Vagina (tissue), 2 donors: ENCODE measurements around the gene SLX4. TPM values are rescaled to one million over a fixed set of nuclear protein-coding genes. Genes with fewer than 3 reads are reported as not detected.

ENCODE experiments used
- DNase-seq, 2 donors: peaks; one replicate each; pipeline ENCODE4 v3.0.0-alpha.2; 2017; ENCODE audit errors: extremely low spot score in 2 of 2
- H3K27ac ChIP-seq: fragments of 200-600 bp; sonication (generic); one replicate; pipeline ENCODE4 v1.5.1; 2019
- H3K27me3 ChIP-seq: fragments of 200-600 bp; sonication (generic); one replicate; pipeline ENCODE4 v1.5.1; 2019
- H3K36me3 ChIP-seq, 2 donors: fragments of 200-600 bp; sonication (generic); one replicate each; pipeline ENCODE4 v1.5.1; 2017 to 2019
- H3K4me1 ChIP-seq: fragments of 200-600 bp; sonication (generic); one replicate; pipeline ENCODE4 v1.5.1; 2019
- H3K4me3 ChIP-seq, 2 donors: fragments of 200-600 bp; sonication (generic); 1 replicate in 1 of 2; 2 replicates in 1 of 2; pipeline ENCODE4 v1.5.1; 2016 to 2019
- H3K9me3 ChIP-seq: fragments of 200-600 bp; sonication (generic); one replicate; pipeline ENCODE4 v1.5.1; 2019
- POLR2A ChIP-seq, 2 donors: fragments of 450-650 bp; IDR thresholded peaks; one replicate each; pipeline ENCODE4 v1.6.1; 2017; ENCODE audit warnings: antibody characterized with exemption in 2 of 2, mild to moderate bottlenecking in 2 of 2, moderate library complexity in 2 of 2
- POLR2AphosphoS5 ChIP-seq, 2 donors: sonication (generic); formaldehyde crosslinking; IDR thresholded peaks; one replicate each; pipeline ENCODE4 v1.9.0; 2017; ENCODE audit warnings: antibody characterized with exemption in 2 of 2, mild to moderate bottlenecking in 2 of 2, low read depth in 1 of 2; ENCODE audit not compliant: insufficient read depth in 1 of 2
- intact Hi-C: fragments of 100-400 bp; cut with DNase I; formaldehyde crosslinking; loops from one replicate; pipeline ENCODE4 v1.15.1; 2023
- total RNA-seq: library from RNA; depleted of rRNA; stranded (reverse); fragments of >200 nt; gene quantifications from one replicate; pipeline ENCODE4 v1.2.3, GENCODE V29; 2016
- TF ChIP-seq, protein P1 (sequence below), 3 experiments: fragments of 450-650 bp in 2 of 3; fragments of 200-600 bp in 1 of 3; sonication (generic) in 1 of 3; IDR thresholded peaks; one replicate each; pipeline ENCODE4 v1.5.1; 2017 to 2019; ENCODE audit warnings: antibody characterized with exemption in 3 of 3, mild to moderate bottlenecking in 2 of 3, moderate library complexity in 2 of 3

Gene SLX4
- total RNA-seq, 1 donor from 2014 or later, result 3.9 TPM

DNA sequence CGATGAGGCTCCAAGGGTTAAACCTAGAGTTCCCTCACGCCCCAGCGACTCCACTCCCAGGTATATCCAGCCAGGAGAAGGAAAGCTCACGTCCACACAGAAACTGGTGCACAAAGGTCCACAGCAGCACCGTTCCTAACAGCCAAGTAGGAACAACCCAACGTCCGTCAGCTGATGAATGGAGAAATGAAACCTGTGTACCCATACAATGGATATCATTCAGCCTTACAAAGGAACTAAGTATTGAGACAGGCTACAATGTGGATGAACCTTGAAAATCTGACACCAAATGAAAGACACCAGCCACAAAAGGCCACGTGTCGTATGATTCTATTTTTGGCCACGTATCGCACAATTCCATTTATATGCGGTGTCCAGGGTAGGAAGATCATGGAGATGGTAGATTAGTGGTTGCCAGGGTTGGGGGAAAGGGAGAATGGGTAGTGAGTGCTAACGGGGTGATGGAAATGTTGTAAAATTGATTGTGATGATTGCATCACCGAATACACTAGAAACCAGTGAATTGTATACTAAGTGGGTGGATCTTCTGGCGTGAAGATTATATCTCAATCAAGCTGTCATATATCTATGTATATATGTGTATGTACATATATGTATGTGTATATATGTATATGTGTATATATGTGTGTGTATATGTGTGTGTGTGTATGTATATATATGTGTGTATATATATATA lies 64.3 kb downstream of the SLX4 start:
- TF ChIP-seq, protein P1, sequence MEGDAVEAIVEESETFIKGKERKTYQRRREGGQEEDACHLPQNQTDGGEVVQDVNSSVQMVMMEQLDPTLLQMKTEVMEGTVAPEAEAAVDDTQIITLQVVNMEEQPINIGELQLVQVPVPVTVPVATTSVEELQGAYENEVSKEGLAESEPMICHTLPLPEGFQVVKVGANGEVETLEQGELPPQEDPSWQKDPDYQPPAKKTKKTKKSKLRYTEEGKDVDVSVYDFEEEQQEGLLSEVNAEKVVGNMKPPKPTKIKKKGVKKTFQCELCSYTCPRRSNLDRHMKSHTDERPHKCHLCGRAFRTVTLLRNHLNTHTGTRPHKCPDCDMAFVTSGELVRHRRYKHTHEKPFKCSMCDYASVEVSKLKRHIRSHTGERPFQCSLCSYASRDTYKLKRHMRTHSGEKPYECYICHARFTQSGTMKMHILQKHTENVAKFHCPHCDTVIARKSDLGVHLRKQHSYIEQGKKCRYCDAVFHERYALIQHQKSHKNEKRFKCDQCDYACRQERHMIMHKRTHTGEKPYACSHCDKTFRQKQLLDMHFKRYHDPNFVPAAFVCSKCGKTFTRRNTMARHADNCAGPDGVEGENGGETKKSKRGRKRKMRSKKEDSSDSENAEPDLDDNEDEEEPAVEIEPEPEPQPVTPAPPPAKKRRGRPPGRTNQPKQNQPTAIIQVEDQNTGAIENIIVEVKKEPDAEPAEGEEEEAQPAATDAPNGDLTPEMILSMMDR (IDR thresholded peaks at IDR 0.05), result no peak
- TF ChIP-seq POLR2A (IDR thresholded peaks at IDR 0.05) (no peak), POLR2AphosphoS5 (IDR thresholded peaks at IDR 0.05; ENCODE audit: insufficient read depth in 1 of 2, low read depth in 1 of 2) (no peak)
- Histone ChIP-seq H3K27me3 (no peaks in the 10 kb centered on the region), H3K36me3 (no peaks in the 10 kb centered on the region), H3K9me3 (no peaks in the 10 kb centered on the region), H3K4me1 (no peaks in the 10 kb centered on the region), H3K4me3 (no peak overlapping the region), H3K27ac (no peak overlapping the region)
- intact Hi-C loops, result no loop called here
- DNase-seq, result no peak

- Histone ChIP-seq H3K4me1 (no peaks in the 10 kb centered on the region), H3K27me3 (no peaks in the 10 kb centered on the region), H3K27ac (no peak overlapping the region), H3K4me3 (no peak overlapping the region), H3K9me3 (no peaks in the 10 kb centered on the region), H3K36me3 (peaks cover 0 to 5% of the 10 kb centered on the region in 2 donors)
- no peak for DNase-seq
- TF ChIP-seq POLR2AphosphoS5 (IDR thresholded peaks at IDR 0.05; ENCODE audit: insufficient read depth in 1 of 2, low read depth in 1 of 2) (no peak), POLR2A (IDR thresholded peaks at IDR 0.05) (no peak)
- TF ChIP-seq, protein P1 (IDR thresholded peaks at IDR 0.05), result no peak
- intact Hi-C loops, result no loop called here
These were observed 68.6 kb downstream of the SLX4 start for GRCh38 chr16:3542601-3543373.

- no peaks in the 10 kb centered on the region for H3K27me3 ChIP-seq
- H3K4me3 ChIP-seq, result no peak overlapping the region
- H3K4me1 ChIP-seq, result no peaks in the 10 kb centered on the region
- no peaks in the 10 kb centered on the region for H3K9me3 ChIP-seq
- TF ChIP-seq POLR2A (IDR thresholded peaks at IDR 0.05), result no peak
- TF ChIP-seq, protein P1 (IDR thresholded peaks at IDR 0.05), result no peak
- TF ChIP-seq POLR2AphosphoS5 (IDR thresholded peaks at IDR 0.05; ENCODE audit: insufficient read depth in 1 of 2, low read depth in 1 of 2), result no peak
- no peak for DNase-seq
- peaks cover 0 to 5% of the 10 kb centered on the region in 2 donors for H3K36me3 ChIP-seq
- H3K27ac ChIP-seq, result no peak overlapping the region
- intact Hi-C loops, result no loop called here
These were observed 69.8 kb downstream of the SLX4 start for GRCh38 chr16:3541527-3542155.

DNA sequence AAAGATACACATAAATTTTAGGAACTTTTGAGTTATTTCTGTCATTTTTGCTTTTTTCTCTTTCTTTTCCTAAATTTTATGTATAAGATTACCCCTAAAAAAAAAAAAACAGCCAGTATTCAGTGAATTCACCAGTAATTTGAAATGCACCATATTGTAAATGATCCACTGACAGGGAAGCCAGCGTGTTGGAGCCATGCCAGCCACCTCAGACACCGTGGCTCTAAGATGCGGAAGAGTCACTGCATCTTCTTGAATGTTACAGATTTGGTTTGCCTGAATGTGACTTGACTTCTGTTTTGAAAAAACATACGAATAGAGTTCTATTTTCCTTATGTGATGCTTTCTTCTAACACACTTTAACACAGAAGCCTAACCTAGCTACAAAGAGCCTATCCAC lies 73.2 kb downstream of the SLX4 start:
- intact Hi-C loops, result no loop called here
- peaks cover 0 to 13% of the 10 kb centered on the region in 2 donors for H3K36me3 ChIP-seq
- TF ChIP-seq POLR2AphosphoS5 (IDR thresholded peaks at IDR 0.05; ENCODE audit: insufficient read depth in 1 of 2, low read depth in 1 of 2) (no peak), POLR2A (IDR thresholded peaks at IDR 0.05) (no peak)
- TF ChIP-seq, protein P1 (IDR thresholded peaks at IDR 0.05), result no peak

More for the DNA sequence above, 73.2 kb downstream of the SLX4 start:
- no peak overlapping the region for H3K4me3 ChIP-seq
- no peaks in the 10 kb centered on the region for H3K9me3 ChIP-seq
- no peak overlapping the region for H3K27ac ChIP-seq
- DNase-seq, result no peak
- H3K27me3 ChIP-seq, result no peaks in the 10 kb centered on the region
- no peaks in the 10 kb centered on the region for H3K4me1 ChIP-seq
